Measurements from ENCODE around the gene MON1A.

Gene MON1A

DNA sequence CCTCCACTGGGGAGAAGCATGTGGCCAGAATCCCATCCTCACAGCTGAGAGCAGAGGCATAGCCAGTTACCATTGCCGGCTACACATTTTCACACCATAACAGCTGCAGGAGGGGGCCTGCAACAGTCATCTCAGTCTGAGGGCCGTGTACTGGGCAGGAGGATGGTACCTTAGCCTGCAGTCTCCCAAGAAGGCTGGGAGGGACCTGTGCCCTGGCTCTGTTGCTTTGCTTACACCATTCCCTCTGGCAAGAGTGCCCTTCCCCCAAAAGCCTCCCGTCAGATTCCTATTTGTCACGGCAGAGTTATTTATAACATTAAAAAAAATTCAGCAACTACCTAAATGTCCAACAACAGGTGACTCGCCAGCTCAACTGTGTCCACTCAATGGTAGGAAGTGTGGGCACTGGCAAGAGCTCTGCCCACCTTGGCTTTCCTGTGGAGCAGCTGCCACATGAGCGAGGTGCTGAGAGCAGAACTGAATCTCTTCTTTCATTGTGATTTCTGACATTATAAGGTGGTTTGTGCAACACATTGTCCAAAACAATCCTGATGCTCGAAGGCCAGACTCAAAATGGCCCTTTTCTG, 64.3 kb downstream of the MON1A start:
- H3K27me3 ChIP-seq (ENCODE audit: control insufficient read depth in 1 of 2, insufficient read depth in 2 of 2, low read length in 2 of 2): peaks cover 21 to 26% of the 10 kb centered on the region in 2 donors
- no peaks in the 10 kb centered on the region for H3K36me3 ChIP-seq (ENCODE audit: insufficient read depth, low read length)
- no peak overlapping the region for H3K4me3 ChIP-seq (ENCODE audit: low read depth in 1 of 2, low read length in 2 of 2)
- H3K27ac ChIP-seq (ENCODE audit: low read depth, low read length): no peak overlapping the region
- H3K4me1 ChIP-seq (ENCODE audit: insufficient read depth, low read length): no peaks in the 10 kb centered on the region
- H3K9me3 ChIP-seq (ENCODE audit: low read length): no peaks in the 10 kb centered on the region
- no peak overlapping the region for H3K9ac ChIP-seq (ENCODE audit: low read length)

DNA sequence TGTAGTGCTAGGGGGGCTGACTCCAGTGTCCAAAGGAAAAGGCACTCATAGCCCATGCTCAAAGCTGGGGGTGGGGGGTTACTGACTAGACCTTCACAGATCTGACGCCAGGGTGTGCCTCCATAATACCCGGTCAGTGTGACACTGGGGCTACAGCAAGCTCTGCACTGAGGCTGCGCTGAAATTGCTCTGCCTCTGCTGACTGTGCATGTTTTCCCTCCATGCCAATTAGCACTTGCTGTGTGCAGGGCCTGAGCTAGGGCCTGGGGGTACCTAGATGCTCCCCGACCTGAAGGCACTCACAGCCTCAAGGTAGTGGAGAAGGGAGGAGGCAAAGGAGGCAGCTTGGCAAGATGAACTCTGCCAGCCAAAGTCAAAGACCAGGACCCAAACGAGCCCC, 65.1 kb downstream of the MON1A start:
- Histone ChIP-seq H3K36me3 (ENCODE audit: insufficient read depth, low read length) (no peaks in the 10 kb centered on the region), H3K27me3 (ENCODE audit: control insufficient read depth in 1 of 2, insufficient read depth in 2 of 2, low read length in 2 of 2) (peaks cover 16 to 18% of the 10 kb centered on the region in 2 donors), H3K27ac (ENCODE audit: low read depth, low read length) (no peak overlapping the region), H3K4me3 (ENCODE audit: low read depth in 1 of 2, low read length in 2 of 2) (no peak overlapping the region), H3K9me3 (ENCODE audit: low read length) (no peaks in the 10 kb centered on the region), H3K4me1 (ENCODE audit: insufficient read depth, low read length) (no peaks in the 10 kb centered on the region), H3K9ac (ENCODE audit: low read length) (no peak overlapping the region)

DNA sequence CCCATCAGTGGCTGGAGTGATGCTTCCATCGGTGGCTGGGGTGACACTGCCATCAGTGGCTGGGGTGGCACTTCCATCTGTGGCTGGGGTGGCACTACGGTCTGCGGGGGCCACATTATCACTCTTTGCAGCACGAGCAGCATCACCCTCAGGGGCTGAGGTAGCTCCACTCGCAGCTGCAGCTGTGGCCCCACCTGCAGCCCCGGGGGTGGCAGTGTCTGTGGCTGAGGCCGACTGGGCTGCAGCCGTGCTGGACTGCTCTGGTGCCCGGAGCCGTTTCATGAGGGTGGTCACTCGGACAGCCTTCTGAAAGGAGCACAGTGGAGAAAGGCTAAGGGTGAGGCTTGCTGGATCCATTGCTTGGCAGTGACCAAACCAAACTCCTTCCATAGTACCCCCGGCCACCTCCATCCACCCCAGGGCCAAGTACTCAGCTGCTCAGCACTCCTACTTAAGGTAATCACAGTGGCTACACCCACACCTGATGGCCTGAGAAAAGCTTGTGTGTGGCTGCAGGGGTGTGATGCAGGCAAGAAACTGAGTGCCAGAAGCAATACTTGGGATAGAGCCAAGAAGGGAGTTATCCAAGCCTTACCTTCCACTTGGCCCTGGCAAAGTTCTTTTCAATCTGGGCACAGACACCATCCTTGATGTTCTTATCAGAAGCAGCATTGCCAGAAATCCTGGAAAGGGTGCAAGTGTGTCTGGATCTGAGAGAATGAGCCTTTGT, 69.9 kb downstream of the MON1A start:
- Histone ChIP-seq H3K9me3 (ENCODE audit: low read length) (no peaks in the 10 kb centered on the region), H3K27ac (ENCODE audit: low read depth, low read length) (no peak overlapping the region), H3K27me3 (ENCODE audit: control insufficient read depth in 1 of 2, insufficient read depth in 2 of 2, low read length in 2 of 2) (no peaks in the 10 kb centered on the region), H3K4me3 (ENCODE audit: low read depth in 1 of 2, low read length in 2 of 2) (no peak overlapping the region), H3K4me1 (ENCODE audit: insufficient read depth, low read length) (peaks cover 8% of the 10 kb centered on the region), H3K9ac (ENCODE audit: low read length) (no peak overlapping the region), H3K36me3 (ENCODE audit: insufficient read depth, low read length) (no peaks in the 10 kb centered on the region)

Data from muscle layer of colon (tissue), 2 donors.